ENCODE data around the gene MYOZ1.

Gene MYOZ1

DNA sequence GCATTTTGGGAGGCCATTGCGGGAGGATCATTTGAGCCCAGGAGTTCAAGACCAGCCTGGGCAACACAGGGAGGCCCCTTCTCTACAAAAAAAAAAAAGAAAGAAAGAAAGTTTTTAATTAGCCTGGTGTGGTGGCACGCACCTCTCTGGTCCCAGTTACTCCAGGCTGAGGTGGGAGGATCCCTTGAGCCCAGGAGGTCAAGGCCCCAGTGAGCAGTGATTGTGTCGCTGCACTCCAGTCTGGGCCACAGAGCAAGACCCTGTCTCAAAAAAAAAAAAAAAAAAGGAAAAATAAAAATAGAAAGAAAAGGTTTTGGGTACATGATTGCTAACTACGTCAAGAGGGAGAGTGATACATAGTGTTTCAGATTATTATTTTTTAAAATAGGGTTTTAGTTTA lies 48.2 kb downstream of the MYOZ1 start:
- no peak for ATAC-seq

- no peak for ATAC-seq
Observed at GRCh38 chr10:73591935-73592699, 49.2 kb downstream of the MYOZ1 start.

DNA sequence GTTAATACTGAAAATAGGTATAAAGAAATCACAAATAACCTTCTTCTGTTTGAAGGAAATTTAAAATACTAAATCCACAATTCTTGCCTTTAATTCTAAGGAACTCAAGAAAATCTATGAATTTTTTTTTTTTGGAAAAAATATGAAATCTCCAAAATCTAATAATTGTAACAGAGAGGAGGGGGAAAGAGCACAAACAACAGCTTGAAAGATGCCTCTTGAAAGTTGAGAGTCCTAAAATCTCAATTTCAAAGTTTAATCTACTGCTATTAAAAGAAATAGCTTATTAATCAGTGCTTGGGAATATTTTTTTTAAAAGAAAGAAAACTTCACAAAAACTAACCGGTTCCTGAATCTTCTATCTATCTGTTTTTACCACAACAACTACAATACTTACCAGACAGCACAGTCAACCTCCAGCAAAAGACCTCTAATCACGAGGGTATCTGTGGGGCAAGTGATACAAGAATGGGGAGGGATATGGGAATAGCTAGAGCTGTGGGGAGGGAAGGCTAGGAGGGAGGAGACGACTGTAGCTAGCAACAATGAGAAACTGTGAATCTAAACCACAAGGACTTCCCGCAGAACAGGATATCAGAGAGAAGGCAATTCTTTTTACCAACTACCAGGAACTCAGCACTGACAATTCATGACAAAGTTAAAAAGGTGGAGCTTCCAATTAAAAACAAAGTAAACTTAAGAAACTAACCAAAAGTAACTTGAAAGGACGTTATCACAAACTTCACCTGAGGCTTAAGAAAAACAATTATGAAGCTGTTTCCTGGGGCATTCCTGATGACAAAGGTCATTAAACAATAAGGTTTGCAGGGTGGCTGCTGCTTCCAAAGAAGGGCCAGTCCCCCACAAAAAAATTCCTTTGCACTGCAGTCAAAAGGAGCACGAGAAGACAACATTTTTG lies 50.1 kb downstream of the MYOZ1 start, which contains the start of gene USP54:
USP54 (minus strand) TSS at position 462 of the 919 bp plus-strand sequence. CDS start 15,684 bp downstream, outside the sequence.
- no peak for ATAC-seq

DNA sequence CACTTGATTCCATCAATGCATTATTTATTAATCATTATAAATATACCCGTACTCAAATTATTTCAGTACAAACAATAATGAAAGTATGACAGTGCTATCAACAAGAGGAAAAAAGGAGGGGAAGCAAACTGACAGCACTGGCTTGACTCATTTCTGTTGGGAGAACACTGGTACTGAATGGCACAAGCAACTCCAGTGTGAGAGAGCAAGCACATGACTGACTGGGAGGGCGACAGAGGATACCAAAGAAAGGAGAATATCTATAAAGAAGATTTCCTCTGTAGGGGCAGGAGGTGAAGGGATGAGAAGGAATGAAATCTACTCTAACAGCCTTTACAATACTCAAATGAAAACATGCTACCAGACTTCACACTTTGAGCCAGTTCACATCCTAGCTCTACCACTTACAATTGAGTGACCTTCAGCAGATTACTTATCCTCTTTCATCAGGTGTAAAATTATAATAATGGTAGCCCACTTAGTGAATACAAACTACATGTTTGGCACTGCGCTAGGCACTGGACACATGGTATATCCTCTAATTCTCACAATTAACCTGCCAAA lies 51.6 kb downstream of the MYOZ1 start:
- no peak for ATAC-seq

- ATAC-seq, result no peak
Observed at GRCh38 chr10:73588656-73589055, 52.6 kb downstream of the MYOZ1 start.

DNA sequence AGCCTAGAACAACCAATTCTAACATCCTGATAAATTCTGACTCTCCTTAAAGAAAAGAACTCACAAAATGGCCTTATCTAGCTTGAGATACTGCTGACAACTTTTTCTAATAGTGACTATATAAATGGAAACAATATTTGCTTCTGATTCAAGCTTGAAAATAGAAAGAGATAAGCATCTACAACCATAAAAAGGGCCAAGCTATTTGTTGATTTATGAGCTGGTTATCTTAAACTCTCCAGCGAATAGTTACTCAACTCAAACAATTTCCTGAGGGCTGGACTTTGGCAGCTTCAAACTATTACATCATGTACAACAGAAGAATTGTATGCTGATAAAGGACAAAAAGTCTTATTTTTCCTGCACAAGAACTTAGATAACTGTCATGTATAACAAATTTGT lies 54.7 kb downstream of the MYOZ1 start:
- ATAC-seq, result no peak

GRCh38 chr10:73585327-73585726 lies 55.9 kb downstream of the MYOZ1 start:
- ATAC-seq, result no peak

GRCh38 chr10:73584737-73585136 lies 56.5 kb downstream of the MYOZ1 start:
- ATAC-seq, result no peak

- ATAC-seq, result no peak
Observed at GRCh38 chr10:73581918-73582317, 59.4 kb downstream of the MYOZ1 start.
